BLaER1 treated with 17β-estradiol and CSF1 and Interleukin-3, amounts not matched to agents 10 nM and 100 nM (cell line): ENCODE measurements around the gene PROM1.

Experiments used
- H3K27ac ChIP-seq, 11 experiments: shearing (Covaris generic); formaldehyde crosslinking; 2 replicates each; pipeline ENCODE4 v1.8.1; 2022
- H3K27me3 ChIP-seq, 11 experiments: shearing (Covaris generic); formaldehyde crosslinking; 2 replicates each; pipeline ENCODE4 v1.8.1; 2022
- H3K36me3 ChIP-seq, 11 experiments: shearing (Covaris generic); formaldehyde crosslinking; 2 replicates each; pipeline ENCODE4 v1.8.1; 2022
- H3K4me1 ChIP-seq, 10 experiments: shearing (Covaris generic); formaldehyde crosslinking; 2 replicates each; pipeline ENCODE4 v1.8.1; 2022
- H3K4me2 ChIP-seq, 11 experiments: shearing (Covaris generic); formaldehyde crosslinking; 2 replicates each; pipeline ENCODE4 v1.8.1; 2022
- H3K4me3 ChIP-seq, 10 experiments: shearing (Covaris generic); formaldehyde crosslinking; 2 replicates each; pipeline ENCODE4 v1.8.1; 2022
- H3K9ac ChIP-seq, 11 experiments: shearing (Covaris generic); formaldehyde crosslinking; 2 replicates each; pipeline ENCODE4 v1.8.1; 2022
- H3K9me3 ChIP-seq, 11 experiments: shearing (Covaris generic); formaldehyde crosslinking; replicated peaks in 1 of 11; 2 replicates each; pipeline ENCODE4 v1.8.1; 2022
- H4K20me1 ChIP-seq, 11 experiments: shearing (Covaris generic); formaldehyde crosslinking; 2 replicates each; pipeline ENCODE4 v1.8.1; 2022
- Cebpa-rat ChIP-seq, 11 experiments: shearing (Covaris generic); IDR thresholded peaks; 2 replicates each; pipeline ENCODE4 v1.8.1; 2022

PROM1 gene

GRCh38 chr4:16113741-16114140 is 29.9 kb upstream of the PROM1 start:
- H4K20me1 ChIP-seq: no peaks in the 10 kb centered on the region
- no peak overlapping the region for H3K27ac ChIP-seq
- no peak overlapping the region for H3K9ac ChIP-seq
- H3K36me3 ChIP-seq: no peaks in the 10 kb centered on the region
- peaks cover 0 to 17% (median 0%) of the 10 kb centered on the region in 10 experiments; a peak in 8 of 20 replicates for H3K4me1 ChIP-seq
- no peak overlapping the region for H3K4me3 ChIP-seq
- H3K9me3 ChIP-seq: peaks cover 0 to 2% (median 0%) of the 10 kb centered on the region in 11 experiments; a peak in 1 of 22 replicates
- no peak for TF ChIP-seq Cebpa-rat (IDR thresholded peaks at IDR 0.05)
- no peaks in the 10 kb centered on the region for H3K27me3 ChIP-seq
- no peak overlapping the region for H3K4me2 ChIP-seq

GRCh38 chr4:16111533-16111932 is 27.7 kb upstream of the PROM1 start:
- H3K9ac ChIP-seq: no peak overlapping the region
- peaks cover 0 to 8% (median 0%) of the 10 kb centered on the region in 10 experiments; a peak in 4 of 20 replicates for H3K4me1 ChIP-seq
- no peak overlapping the region for H3K4me3 ChIP-seq
- no peaks in the 10 kb centered on the region for H3K36me3 ChIP-seq
- no peaks in the 10 kb centered on the region for H3K27me3 ChIP-seq
- TF ChIP-seq Cebpa-rat (IDR thresholded peaks at IDR 0.05): no peak
- H3K4me2 ChIP-seq: no peak overlapping the region
- peaks cover 0 to 6% (median 0%) of the 10 kb centered on the region in 11 experiments; a peak in 1 of 22 replicates for H3K9me3 ChIP-seq
- H3K27ac ChIP-seq: no peak overlapping the region
- no peaks in the 10 kb centered on the region for H4K20me1 ChIP-seq

DNA sequence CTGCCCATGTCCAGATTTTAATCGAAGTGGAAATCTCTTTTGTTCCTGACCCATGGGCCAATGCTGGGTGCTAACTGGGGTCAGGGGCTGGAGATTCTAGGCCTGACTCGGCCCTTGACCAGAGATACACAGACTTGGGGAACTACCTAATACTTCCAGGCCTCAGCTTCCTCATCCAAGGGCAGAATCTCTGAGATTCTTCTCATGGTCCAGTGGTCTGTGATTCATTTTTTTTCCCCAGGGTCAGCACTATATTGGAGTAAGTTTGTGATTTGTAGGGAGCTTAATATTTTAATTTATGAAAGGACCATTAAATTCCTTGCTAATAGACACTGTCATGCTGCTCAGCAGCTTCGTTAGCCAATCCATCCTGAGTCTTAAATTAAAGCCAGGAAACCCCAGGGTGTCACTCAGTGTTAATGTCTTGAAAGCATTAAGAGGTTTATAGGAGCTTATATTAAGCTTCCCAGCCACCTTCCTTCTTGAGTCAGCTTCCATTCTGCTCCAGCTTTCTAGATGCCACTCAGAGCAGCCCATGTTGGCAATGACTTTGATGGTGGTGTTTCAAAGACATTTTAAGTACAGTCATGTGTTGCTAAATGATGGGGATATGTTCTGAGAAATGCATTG is 27.0 kb upstream of the PROM1 start:
- H3K27me3 ChIP-seq: no peaks in the 10 kb centered on the region
- H3K4me3 ChIP-seq: no peak overlapping the region
- no peaks in the 10 kb centered on the region for H3K36me3 ChIP-seq
- TF ChIP-seq Cebpa-rat (IDR thresholded peaks at IDR 0.05): no peak
- H3K9me3 ChIP-seq: peaks cover 0 to 6% (median 0%) of the 10 kb centered on the region in 11 experiments; a peak in 3 of 22 replicates
- H3K27ac ChIP-seq: no peak overlapping the region
- no peaks in the 10 kb centered on the region for H4K20me1 ChIP-seq
- H3K9ac ChIP-seq: no peak overlapping the region
- H3K4me2 ChIP-seq: no peak overlapping the region
- H3K4me1 ChIP-seq: peaks cover 0 to under 1% (median 0%) of the 10 kb centered on the region in 10 experiments; a peak in 1 of 20 replicates

DNA sequence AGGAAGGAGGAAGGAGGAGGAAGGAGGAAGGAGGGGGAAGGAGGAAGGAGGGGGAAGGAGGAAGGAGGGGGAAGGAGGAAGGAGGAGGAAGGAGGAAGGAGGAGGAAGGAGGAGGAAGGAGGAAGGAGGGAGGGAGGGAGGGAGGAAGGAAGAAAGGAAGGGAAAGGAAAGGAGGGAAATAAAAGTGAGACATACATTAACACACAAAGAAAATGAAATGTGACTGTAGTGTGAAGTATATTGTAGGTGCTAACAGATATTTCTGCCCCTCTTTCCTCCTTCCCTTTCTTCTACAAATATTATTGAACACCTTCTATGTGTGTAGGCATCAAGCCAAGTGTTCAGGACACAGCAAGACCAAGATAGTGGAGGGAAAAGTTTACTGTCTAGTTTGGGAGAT is 26.4 kb upstream of the PROM1 start:
- Histone ChIP-seq H3K4me2 (no peak overlapping the region), H3K4me3 (no peak overlapping the region), H3K36me3 (no peaks in the 10 kb centered on the region), H3K27me3 (no peaks in the 10 kb centered on the region), H3K27ac (no peak overlapping the region), H3K9ac (no peak overlapping the region), H3K4me1 (no peaks in the 10 kb centered on the region), H3K9me3 (peaks cover 0 to 6% (median 0%) of the 10 kb centered on the region in 11 experiments; a peak in 3 of 22 replicates), H4K20me1 (no peaks in the 10 kb centered on the region)
- TF ChIP-seq Cebpa-rat (IDR thresholded peaks at IDR 0.05): no peak

DNA sequence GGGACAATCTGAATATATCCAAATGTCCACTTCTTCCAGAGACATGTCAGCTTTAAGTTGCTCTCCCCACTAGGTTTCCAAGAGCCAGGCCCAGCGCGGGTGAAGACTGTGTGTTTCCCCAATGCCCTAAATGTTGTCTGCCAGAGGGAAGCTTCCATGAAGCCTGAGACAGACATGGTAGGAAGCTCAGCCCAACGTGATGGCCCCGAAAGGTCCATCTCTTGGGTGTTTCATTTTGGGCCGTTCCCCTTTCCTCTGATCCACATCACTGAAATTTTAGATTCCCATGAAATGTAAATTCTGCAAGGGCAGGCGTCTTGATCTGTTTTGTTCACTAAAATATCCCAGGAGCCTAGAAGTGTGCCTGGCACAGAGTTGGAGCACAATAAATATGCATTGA is 25.4 kb upstream of the PROM1 start:
- Histone ChIP-seq H3K4me1 (no peaks in the 10 kb centered on the region), H3K27ac (no peak overlapping the region), H3K27me3 (no peaks in the 10 kb centered on the region), H4K20me1 (no peaks in the 10 kb centered on the region), H3K36me3 (no peaks in the 10 kb centered on the region), H3K9me3 (peaks cover 0 to 6% (median 0%) of the 10 kb centered on the region in 11 experiments; a peak in 3 of 22 replicates), H3K4me2 (no peak overlapping the region), H3K9ac (no peak overlapping the region), H3K4me3 (no peak overlapping the region)
- TF ChIP-seq Cebpa-rat (IDR thresholded peaks at IDR 0.05): no peak

GRCh38 chr4:16106956-16107355 is 23.1 kb upstream of the PROM1 start:
- Histone ChIP-seq H3K4me3 (no peak overlapping the region), H3K4me2 (no peak overlapping the region), H3K9me3 (peaks cover 0 to 6% (median 0%) of the 10 kb centered on the region in 11 experiments; a peak in 3 of 22 replicates), H3K27ac (no peak overlapping the region), H3K9ac (no peak overlapping the region), H3K4me1 (no peaks in the 10 kb centered on the region), H4K20me1 (no peaks in the 10 kb centered on the region), H3K36me3 (no peaks in the 10 kb centered on the region), H3K27me3 (no peaks in the 10 kb centered on the region)
- TF ChIP-seq Cebpa-rat (IDR thresholded peaks at IDR 0.05): no peak

- no peaks in the 10 kb centered on the region for H4K20me1 ChIP-seq
- no peak overlapping the region for H3K4me2 ChIP-seq
- H3K4me3 ChIP-seq: no peak overlapping the region
- no peak overlapping the region for H3K27ac ChIP-seq
- peaks cover 0 to 6% (median 0%) of the 10 kb centered on the region in 11 experiments; a peak in 3 of 22 replicates for H3K9me3 ChIP-seq
- H3K27me3 ChIP-seq: no peaks in the 10 kb centered on the region
- no peak for TF ChIP-seq Cebpa-rat (IDR thresholded peaks at IDR 0.05)
- no peaks in the 10 kb centered on the region for H3K36me3 ChIP-seq
- no peak overlapping the region for H3K9ac ChIP-seq
- H3K4me1 ChIP-seq: no peaks in the 10 kb centered on the region
These were observed 20.7 kb upstream of the PROM1 start for GRCh38 chr4:16104520-16104919.

DNA sequence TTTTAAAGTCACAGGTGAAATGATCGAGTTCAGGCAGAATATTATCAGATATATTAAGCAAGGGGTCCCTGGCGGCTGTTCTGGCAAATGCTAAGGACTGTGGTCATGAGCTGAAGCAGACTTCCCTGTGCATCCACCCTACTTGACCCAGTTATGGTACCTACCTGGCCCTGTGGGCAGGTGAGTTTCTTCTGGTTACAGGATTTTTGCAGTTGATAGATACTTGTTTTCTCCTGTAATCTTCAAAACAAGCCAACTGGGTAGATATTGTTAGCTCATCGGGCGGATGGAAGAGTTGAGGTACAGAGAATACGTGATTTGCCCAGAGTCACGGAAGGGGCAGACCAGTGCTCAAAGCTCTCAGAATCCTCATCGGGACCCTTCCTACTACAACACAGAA is 18.5 kb upstream of the PROM1 start:
- Histone ChIP-seq H3K27ac (no peak overlapping the region), H3K4me3 (no peak overlapping the region), H3K9ac (no peak overlapping the region), H4K20me1 (no peaks in the 10 kb centered on the region), H3K36me3 (no peaks in the 10 kb centered on the region), H3K27me3 (no peaks in the 10 kb centered on the region), H3K4me2 (no peak overlapping the region), H3K4me1 (no peaks in the 10 kb centered on the region), H3K9me3 (no peaks in the 10 kb centered on the region; a peak in 2 of 22 replicates)
- TF ChIP-seq Cebpa-rat (IDR thresholded peaks at IDR 0.05): no peak

DNA sequence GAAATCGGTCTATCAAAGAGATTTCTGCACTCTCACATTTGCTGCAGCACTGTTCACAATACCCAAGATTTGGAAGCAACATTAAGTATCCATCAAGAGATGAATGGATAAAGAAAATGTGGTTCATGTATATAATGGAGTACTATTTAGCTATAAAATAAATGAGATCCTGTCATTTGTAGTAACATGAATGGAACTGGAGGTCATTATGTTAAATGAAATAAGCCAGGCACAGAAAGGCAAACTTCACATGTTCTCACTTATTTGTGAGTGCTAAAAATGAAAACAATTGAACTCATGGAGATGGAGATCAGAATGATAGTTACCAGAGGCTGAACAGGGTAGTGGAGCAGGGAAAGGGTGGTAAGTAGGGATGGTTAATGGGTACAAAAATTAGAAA is 17.0 kb upstream of the PROM1 start:
- no peaks in the 10 kb centered on the region for H4K20me1 ChIP-seq
- no peak for TF ChIP-seq Cebpa-rat (IDR thresholded peaks at IDR 0.05)
- no peak overlapping the region for H3K9ac ChIP-seq
- H3K27me3 ChIP-seq: no peaks in the 10 kb centered on the region
- H3K4me2 ChIP-seq: no peak overlapping the region
- H3K4me1 ChIP-seq: no peaks in the 10 kb centered on the region
- no peaks in the 10 kb centered on the region for H3K36me3 ChIP-seq
- no peak overlapping the region for H3K4me3 ChIP-seq
- H3K27ac ChIP-seq: no peak overlapping the region
- no peaks in the 10 kb centered on the region; a peak in 2 of 22 replicates for H3K9me3 ChIP-seq

DNA sequence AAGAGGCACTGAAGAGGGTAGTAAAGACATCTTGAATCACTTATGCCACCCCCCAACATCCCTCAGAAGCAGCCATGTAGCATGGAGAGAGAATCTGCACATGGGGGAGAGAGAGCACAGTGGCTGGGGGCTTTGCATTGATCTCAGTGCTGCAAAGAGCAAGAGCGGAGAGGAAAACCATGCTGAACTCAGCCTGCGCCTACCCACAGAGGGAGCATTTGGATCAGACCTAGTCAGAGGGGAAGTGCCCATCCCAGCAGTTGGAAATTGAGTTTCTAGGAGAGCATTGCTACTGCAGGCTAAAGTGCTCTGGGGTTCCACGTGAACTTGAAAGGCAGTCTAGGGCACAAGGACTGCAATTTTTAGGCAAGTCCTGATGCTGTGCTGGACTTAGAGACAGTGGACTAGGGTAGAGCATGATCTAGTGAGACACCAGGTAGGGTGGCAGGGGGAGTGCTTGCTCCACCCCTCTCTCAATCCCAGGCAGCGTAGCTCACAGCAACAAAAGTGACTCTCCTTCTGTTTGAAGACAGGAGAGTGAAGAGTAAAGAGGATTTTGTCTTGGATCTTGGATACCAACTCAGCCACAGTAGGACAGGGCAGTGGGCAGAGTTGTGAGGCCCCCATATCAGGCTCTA is 9.0 kb upstream of the PROM1 start:
- TF ChIP-seq Cebpa-rat (IDR thresholded peaks at IDR 0.05): no peak
- Histone ChIP-seq H3K4me2 (no peak overlapping the region), H3K4me1 (no peaks in the 10 kb centered on the region), H3K36me3 (no peaks in the 10 kb centered on the region), H3K27ac (no peak overlapping the region), H3K4me3 (no peak overlapping the region), H3K9ac (no peak overlapping the region), H3K27me3 (no peaks in the 10 kb centered on the region), H3K9me3 (no peaks in the 10 kb centered on the region; a peak in 1 of 22 replicates), H4K20me1 (no peaks in the 10 kb centered on the region)
